GM21515 (cell line): Measurements from ENCODE around the gene IDH2.
A peak's percentile ranks its signal among the peaks of the same experiment; 100 is the strongest.
"Not testable (repeated sequence)": the region's sequence is repeated elsewhere in the genome, so short reads cannot be mapped to it uniquely, and the experiment has no call there.

ENCODE experiments used
- ATAC-seq: cut with Tn5 transposase; IDR thresholded peaks from one replicate; pipeline ENCODE4 v1.9.1; 2021; ENCODE audit not compliant: unreplicated experiment

IDH2 gene

DNA sequence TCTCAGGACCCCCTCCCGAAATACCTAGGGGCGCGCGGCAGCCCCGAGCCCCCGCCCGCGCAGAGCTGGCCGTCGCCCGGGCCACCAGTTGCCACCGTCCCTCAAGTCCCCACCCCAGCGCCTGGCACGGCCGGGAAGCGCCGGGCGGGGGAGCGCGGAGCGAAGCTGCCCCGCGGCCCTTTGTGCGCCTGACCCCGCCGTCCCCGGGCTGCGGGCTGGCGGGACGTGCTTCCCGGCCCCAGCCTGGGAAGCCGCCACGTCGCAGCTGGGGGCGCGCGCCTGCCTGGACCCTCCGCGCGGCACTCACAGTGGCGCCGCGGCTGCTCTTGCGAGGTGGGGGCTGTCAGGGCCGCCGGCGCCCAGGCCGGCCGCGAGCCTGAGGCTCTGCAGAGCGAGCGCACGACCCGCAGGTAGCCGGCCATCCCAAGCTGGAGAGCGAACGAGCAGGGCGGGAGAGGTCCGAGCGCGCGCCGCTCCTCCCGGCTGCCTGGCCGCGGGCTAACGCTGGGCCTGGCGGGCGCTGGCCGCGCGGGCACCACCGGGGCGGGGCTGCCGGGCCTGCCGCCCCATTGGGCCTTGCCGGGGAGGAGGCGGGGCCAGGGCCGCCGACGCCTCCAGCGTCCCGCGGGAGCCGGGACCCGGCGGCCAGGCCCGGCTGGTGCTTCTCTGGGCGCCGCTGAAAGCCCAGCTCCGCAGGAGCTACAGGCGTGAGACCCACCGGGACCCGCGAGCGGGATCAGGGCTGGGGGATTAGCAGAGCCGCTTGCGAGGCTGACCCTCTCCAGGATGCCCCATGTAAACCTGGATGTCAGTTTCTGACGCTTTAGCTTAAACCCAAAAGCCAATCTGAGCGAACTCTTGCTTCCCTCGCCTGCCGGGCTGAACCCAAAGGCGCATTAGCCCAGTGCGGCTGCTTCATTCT, at the start of gene IDH2:
TSS of gene IDH2 (minus strand) at position 500 of the 922 bp plus-strand sequence. CDS start at position 422, 78 bp downstream.
- peak; percentile 63 for ATAC-seq

DNA sequence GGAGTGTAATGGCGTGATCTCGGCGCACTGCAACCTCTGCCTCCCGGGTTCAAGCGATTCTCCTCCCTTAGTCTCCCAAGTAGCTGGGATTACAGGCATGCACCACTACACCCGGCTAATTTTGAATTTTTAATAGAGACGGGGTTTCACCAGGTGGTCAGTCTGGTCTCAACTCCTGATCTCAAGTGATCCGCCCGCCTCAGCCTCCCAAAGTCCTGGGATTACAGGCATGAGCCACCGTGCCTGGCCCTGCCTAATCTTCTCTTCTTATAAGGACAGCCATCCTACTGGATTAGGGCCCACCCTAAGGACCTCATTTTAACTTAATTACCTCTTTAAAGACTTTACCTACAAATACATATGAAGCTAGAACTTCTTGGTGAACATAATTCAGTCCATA, 48.3 kb upstream of the IDH2 start:
- ATAC-seq = not testable (repeated sequence)

DNA sequence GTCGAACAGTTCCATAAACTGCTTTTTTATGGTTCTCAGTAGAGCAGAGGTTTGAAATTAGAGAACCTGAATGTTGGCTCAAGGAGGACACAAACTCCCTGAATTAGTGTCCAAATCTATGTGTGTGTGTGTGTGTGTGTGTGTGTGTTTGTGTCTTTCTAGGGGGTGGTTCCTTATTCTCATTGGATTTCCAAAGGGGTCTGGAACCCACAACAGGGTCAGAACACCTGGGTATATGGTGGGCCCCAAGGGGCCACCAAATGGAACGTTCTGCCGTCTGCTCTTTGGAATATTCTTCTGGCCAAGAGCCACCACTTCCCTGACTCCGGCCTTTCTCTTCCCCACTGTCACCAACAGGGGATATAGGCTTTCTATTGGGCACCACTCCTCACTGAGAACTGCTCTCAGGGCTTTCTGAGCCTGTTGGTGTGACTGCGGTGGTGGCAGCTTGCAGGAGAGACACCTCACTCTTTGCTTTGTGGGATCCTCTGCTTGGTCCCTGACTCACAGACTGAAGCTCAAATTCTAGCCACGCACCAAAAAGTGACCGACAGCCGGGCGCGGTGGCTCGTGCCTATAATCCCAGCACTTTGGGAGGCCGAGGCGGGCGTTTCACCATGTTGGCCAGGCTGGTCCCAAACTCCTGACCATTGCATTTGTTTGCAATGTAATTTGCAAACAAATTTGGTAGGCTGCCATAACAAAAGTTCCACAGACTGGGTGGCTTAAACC, 47.5 kb upstream of the IDH2 start:
- ATAC-seq = no peak

DNA sequence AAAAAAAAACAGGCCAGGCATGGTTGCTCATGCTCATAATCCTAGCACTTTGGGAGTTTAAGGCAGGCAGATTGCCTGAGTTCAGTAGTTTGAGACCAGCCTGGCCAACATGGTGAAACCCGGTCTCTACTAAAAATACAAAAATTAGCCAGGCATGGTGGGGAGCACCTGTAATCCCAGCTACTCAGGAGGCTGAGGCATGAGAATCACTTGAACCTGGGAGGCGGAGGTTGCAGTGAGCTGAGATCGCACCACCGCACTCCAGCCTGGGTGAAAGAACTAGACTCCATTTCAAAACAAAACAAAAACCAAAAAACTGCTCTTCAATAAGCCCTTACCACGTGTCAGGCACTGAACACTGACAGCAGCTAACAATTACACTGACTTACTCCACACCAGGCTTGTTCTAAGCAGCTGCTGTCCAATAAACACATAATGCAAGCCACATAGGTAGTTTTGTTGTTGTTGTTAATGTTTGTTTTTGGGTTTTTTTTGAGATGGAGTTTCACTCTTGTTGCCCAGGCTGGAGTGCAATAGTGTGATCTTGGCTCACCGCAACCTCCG, 44.0 kb upstream of the IDH2 start:
- ATAC-seq = not testable (repeated sequence)

DNA sequence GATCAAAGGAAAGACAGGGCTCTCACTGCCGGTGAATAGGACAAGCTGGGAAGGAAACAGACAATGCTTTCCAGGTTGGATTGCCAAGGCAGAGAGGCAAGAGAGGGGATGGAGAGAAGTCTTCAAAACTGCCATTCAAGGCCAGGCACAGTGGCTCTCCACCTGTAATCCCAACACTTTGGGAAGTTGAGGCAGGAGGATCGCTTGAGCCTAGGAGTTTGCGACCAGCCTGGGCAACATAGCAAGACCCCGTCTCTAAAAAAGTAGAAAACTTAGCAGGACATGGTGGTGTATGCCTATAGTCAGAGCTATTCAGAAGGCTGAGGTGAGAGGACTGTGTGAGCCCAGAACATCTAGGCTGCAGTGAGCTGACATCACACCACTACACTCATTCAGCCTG, 43.5 kb upstream of the IDH2 start:
- no peak for ATAC-seq

DNA sequence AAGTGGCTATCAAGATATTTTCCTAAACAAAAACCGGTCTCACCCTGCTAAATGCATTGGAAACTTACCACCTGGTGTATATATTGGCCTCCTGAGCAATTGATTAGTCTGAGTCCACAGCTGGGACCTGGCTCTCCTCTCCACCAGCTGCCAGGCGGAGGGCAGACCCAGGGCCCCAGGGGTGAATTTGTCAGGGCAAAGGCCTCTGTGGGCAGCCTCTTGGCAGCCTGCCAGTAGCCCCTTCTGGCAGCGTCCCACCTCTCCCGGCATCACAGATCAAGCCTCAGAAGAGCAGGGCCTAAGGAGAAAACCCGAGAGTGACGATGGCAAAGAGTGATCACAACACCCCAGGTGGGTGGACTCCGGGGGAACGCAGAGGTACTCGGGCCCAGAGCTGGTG, 43.0 kb upstream of the IDH2 start:
- no peak for ATAC-seq

DNA sequence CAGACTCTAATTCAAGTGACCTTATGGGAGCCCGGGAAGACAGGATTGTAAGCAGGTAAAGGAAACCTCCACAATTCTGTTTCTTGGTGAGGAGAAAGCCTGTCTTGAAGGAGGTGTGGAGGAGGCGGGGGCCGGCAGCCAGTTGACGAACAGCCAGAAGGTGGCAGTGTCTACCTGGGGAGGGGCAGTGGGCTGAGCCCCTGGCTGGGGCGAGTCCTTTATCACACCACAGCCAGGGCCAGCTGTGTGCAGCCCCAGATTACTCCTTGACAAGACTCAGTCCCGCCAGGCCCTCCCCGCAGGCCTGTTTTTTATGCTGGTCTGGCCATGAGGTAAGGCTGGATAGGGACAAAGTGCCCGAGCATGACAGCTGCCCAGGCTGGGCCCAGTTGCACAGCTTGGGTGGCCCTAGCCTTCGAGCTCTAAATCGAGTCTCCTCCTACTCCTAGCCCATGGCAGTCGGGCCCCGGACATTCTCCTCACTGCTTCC, 40.9 kb upstream of the IDH2 start:
- no peak for ATAC-seq

DNA sequence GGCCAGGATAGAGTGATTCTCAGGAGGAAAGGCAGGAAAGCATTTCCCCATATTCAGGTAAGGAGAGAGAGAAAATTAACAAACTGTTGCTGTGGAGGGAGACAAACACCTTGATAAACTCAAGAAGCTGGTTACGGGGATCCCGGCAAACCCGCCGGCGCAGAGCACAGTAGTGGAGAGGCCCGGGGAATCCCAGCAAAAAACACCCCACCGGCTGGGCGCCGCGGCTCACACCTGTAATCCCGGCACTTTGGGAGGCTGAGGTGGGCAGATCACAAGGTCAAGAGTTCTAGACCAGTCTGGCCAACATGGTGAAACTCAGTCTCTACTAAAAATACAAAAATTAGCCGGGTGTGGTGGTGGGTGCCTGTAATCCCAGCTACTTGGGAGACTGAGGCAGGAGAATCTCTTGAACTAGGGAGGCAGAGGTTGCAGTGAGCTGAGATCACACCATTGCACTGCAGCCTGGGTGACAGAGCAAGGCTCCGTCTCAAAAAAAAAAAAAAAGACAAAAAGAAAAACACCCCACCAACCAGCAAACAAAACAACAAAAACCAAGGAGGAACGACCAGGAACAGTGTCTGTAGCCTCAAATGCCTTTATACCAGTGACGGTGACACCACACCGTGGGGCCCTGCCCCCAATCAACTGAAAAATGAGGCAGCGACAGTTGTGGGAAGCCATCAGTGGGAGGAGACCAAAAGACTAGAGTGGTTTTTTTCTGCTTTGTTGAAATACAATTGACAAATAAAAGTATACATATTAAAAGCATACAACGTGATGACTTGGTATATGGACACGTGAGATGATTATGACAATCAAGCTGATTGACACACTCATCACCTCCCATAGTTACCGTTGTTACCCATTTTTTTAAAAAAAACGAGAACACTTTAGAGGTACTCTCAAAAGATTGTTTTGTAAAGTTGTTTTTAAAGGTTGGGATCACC, 40.2 kb upstream of the IDH2 start:
- ATAC-seq = no peak

DNA sequence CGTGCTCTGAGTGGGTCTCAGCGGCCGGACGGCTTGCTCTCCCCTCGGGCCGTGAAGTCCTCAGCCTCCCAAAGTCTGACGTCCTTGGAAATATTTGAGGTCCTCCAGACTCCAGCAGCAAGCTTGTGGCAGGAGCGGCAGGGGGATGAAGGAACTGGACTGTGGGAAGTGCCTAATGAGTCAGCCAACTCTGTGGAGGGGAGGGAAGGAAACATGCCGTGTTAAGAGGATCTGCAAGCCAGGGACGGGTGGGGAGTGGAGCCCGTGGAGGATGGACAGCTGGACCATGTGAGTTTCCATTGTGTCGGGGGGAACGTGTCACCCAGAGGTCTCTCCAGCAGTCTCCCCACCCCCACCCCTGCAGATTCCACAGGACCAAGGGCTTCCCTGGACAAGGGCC, 39.4 kb upstream of the IDH2 start:
- no peak for ATAC-seq

DNA sequence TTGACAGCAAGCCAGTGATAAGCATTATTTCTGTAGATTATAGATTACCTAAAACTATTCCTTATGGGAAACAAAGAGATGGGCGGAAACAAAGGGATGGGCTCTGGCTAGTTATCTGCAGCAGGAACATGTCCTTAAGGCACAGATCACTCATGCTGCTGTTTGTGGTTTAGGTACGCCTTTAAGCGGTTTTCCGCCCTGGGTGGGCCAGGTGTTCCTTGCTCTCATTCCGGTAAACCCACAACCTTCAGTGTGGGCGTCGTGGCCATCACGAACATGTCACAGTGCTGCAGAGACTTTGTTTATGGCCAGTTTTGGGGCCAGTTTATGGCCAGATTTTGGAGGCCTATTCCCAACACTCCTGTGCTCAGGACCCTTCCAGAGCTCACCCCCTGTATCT, 37.3 kb upstream of the IDH2 start:
- not testable (repeated sequence) for ATAC-seq

DNA sequence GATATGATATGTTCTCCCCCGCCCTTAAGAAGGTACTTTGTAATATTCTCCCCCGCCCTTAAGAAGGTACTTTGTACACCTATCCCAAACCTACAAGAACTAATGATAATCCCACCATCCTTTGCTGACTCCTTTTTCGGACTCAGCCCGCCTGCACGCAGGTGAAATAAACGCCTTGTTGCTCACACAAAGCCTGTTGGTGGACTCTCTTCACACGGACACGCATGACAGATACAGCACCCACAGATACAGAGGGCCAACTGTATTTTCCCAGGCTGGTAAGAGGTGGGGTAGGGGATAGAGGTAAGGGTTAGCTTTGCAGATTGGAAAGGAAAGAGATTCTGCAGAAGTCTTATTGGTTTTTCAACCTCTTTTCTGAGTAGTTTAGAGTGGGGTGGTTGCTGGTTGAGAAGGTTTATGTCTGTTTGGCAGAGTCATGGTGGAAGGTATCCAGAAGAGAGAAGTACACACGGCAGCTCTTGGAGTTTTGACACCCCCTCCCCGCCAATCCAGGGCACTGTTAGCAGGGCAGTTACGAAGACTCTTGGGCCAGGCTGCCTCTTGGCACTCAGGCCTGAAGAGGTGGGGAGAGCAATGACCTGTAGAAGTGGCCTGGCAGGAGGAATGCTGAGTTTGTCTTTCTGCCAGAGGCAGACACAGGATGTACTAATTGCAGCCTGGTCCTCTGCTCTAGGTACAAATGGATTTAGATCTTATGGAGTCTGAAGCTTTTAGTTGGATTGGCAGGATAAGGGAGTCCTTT, 36.0 kb upstream of the IDH2 start:
- no peak for ATAC-seq

DNA sequence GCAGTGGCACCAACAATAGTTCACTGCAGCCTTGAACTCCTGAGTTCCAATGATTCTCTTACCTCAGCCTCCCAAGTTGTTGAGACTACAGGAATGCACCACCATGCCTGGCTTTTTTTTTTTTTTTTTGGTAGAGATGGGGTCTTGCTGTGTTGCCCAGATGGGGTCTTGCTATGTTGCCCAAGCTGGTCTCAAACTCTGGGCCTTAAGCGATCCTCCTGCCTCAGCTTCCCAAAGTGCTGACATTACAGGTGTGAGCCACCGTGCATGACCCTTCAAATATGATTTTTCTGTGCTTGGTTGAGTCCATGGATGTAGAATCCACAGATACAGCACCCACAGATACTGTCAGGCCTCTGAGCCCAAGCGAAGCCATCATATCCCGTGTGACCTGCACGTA, 30.2 kb upstream of the IDH2 start:
- ATAC-seq = no peak

DNA sequence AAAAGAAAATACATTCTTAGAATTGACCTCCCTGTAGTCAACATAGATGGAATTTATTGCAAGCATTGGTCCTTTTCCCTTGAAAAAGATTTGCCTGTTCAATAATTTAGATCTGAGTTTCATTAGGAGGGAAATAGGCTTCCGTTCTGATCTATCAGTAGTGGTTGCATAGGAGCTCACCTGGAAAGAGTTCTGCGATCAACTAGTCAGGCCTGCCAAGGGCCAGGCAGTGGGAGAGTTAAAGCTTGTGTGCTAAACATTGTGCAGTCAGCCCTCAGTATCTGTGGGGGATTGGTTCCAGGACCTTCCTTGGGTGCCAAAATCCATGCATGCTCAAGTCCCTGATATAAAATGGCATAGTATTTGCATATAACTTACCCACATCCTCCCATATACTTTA, 29.6 kb upstream of the IDH2 start:
- ATAC-seq = no peak

DNA sequence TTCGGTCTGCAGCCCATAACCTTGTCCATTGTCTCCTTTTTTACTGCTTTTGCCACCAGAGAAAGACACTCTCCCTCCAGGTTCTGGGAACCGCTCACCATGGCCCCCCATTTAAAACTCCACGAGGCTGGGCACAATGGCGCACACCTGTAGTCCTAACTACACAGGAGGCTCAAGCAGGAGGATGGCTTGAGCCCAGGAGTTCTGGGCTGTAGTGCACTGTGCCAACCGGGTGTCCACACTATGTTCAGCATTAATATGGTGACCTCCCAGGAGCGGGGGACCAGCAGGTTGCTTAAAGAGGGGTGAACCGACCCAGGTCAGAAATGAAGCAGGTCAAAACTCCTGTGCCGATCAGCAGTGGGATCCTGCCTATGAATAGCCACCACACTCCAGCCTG, 28.0 kb upstream of the IDH2 start:
- no peak for ATAC-seq

DNA sequence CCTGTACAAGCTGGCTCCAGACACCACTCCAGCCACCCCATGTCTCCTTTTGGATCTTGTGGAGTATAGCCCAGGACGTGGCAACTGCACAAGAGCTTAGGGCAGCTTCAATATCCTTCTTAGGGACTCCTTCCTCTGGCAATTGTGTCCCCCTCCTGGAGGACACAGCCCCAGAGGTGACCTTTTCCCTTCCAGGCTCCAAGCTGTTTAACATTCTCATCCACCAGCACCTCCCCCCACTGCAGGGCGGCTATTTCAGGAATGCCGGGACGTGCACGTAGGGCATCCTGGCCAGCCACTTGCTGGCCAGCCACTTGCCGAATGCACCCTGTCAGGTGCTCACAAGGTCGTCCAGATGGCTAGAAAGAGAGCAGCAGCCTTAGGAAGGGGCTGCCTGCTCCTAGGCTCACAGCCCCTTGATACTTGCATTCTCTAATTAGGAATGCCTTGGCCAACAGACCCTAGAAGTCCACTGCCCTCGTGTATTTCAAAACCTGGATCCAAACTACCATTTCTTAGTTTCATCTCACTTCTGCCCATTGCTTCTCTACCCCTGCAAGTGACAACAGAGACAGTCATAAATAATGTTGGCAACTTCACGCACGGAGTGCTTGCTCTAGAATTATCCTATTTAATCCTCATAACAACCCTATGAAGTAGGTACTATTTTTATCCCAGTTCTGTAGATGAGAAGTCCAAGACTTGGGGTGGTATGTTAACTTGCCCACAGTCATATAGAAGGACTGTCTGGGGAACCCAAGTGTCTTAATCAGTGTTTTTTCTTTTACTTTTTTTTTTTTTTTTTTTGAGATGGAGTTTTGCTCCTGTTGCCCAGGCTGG, 24.5 kb upstream of the IDH2 start:
- no peak for ATAC-seq

DNA sequence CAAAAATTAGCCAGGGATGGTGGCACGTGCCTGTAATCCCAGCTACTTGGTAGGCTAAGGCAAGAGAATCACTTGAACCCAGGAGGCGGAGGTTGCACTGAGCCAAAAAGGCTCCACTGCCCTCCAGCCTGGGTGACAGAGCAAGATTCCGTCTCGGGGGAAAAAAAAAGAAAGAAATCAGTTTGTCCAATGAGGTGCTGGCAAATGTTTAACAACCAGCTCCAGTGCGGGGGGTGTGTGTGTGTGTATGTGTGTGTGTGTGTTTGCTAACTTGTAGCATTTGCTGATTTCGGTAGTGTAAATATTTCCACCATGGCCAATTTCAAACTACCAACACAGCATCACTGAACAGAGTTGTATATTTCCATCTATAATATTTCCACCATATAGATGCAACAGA, 23.8 kb upstream of the IDH2 start:
- no peak for ATAC-seq

DNA sequence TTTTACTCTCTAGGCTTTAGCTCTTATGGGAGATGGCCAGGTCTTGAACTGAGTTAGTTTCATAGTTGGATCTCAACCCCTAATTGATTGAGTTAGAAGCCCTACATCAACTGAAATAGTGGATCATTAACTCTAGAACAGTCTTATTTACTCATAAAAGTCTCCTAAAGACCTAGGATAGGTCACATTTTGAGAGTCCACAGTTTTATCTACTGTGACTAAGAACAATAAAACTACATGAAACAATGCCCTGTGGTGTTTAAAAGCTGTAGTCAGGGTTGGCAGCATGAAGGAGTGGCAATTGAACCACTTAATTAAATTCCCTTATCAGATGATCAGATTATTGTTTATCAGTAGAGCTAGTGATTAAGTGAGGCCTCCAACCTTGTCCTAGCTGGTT, 22.2 kb upstream of the IDH2 start:
- ATAC-seq = no peak

DNA sequence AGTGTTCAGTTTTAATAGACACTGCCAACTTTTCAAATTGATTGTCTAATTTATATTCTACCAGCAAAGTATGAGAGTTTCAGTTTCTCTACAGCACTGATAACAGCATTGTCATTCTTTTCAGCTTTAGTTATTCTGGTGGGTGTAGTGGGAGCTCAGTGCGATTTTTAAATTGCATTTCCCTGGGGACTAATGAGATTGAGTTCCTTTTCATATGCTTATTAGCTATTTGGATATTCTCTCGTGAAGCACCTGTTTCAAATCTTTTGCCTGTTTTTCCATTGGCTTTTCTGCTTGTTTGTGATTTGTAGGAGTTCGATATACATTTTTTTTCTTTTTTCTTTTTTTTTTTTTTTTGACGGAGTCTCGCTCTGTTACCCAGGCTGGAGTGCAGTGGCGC, 18.8 kb upstream of the IDH2 start:
- ATAC-seq = no peak

DNA sequence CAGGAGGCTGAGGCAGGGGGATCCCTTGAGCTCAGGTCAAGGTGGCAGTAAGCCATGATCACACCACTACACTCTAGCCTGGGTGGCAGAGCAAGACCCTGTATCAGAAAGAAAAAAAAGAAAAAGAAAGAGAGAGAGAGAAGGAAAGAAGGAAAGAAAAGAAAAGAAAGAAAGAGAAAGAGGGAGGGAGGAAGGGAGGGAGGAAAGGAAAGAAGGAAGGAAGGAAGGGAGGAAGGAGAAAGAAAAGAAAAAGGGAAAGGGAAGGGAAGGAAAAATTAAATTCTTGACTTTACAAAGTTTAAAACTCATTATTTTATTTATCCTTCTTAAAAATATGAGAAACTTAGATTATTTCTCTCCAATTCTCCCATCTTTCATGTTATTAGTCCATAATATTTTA, 17.1 kb upstream of the IDH2 start:
- no peak for ATAC-seq
